Nucleus accumbens (tissue), 56 donors: ENCODE results near the gene SGK2.

Experiments
- DNase-seq, 56 donors: peaks; one replicate each; lab custom pipeline; 2025; lab: John Stamatoyannopoulos, UW

The SGK2 gene

GRCh38 chr20:43558412-43559146 is at the start of gene SGK2:
TSS of gene SGK2 (plus strand) at chr20:43559027. CDS start at chr20:43566496, 7,469 bp downstream.
- peak in 3 of 56 donors; percentile 12 to 24 (median 20) for DNase-seq

GRCh38 chr20:43511879-43512278 is 46.9 kb upstream of the SGK2 start:
- DNase-seq, result no peak

- DNase-seq, result no peak
Measured at GRCh38 chr20:43513372-43513930, 45.4 kb upstream of the SGK2 start.

GRCh38 chr20:43513931-43514647 is 44.7 kb upstream of the SGK2 start:
- DNase-seq, result peak; percentile 55 to 99 (median 97)

GRCh38 chr20:43514648-43514999 is 44.2 kb upstream of the SGK2 start:
- peak in 9 of 56 donors; percentile 23 to 57 (median 47) for DNase-seq

- peak in 8 of 56 donors; percentile 9 to 34 (median 21) for DNase-seq
Measured at GRCh38 chr20:43515628-43516027, 43.2 kb upstream of the SGK2 start.

- no peak for DNase-seq
Measured at GRCh38 chr20:43516251-43516824, 42.5 kb upstream of the SGK2 start.

GRCh38 chr20:43520074-43520630 is 38.7 kb upstream of the SGK2 start:
- no peak for DNase-seq

GRCh38 chr20:43525021-43525420 is 33.8 kb upstream of the SGK2 start:
- no peak for DNase-seq

GRCh38 chr20:43528258-43528875 is 30.5 kb upstream of the SGK2 start:
- DNase-seq, result no peak

GRCh38 chr20:43529051-43529450 is 29.8 kb upstream of the SGK2 start:
- DNase-seq, result no peak

GRCh38 chr20:43529457-43530153 is 29.2 kb upstream of the SGK2 start:
- no peak for DNase-seq

- peak in 10 of 56 donors; percentile 2 to 76 (median 17) for DNase-seq
Measured at GRCh38 chr20:43530321-43531090, 28.3 kb upstream of the SGK2 start.

GRCh38 chr20:43531091-43531443 is 27.8 kb upstream of the SGK2 start:
- DNase-seq, result no peak

- peak in 1 of 56 donors; percentile 27 for DNase-seq
Measured at GRCh38 chr20:43532416-43533055, 26.3 kb upstream of the SGK2 start.

- DNase-seq, result no peak
Measured at GRCh38 chr20:43533060-43533459, 25.8 kb upstream of the SGK2 start.

GRCh38 chr20:43534016-43534415 is 24.8 kb upstream of the SGK2 start:
- no peak for DNase-seq

GRCh38 chr20:43534791-43535350 is 24.0 kb upstream of the SGK2 start:
- DNase-seq, result no peak
